Heart right ventricle (tissue), 16 donors: ENCODE results near the gene HIPK4. TPM values are rescaled to one million over a fixed set of nuclear protein-coding genes. Genes with fewer than 3 reads are reported as not detected.

Source experiments
- ATAC-seq, 8 donors: fragments of 200-7000 bp; cut with Tn5 transposase; one replicate each; pipeline ENCODE4 v1.9.1; 2020; ENCODE audit warnings: mild to moderate bottlenecking in 8 of 8, moderate library complexity in 8 of 8, moderate number of reproducible peaks in 1 of 8
- DNase-seq, 2 donors: peaks; one replicate each; pipeline ENCODE4 v3.0.0-alpha.2; 2020
- H3K27ac ChIP-seq, 10 donors: fragments of 200-600 bp; sonication (generic) in 2 of 10; one replicate each; pipeline versions ENCODE4 v1.5.0 to v1.8.0; 2020 to 2022; ENCODE audit warnings: mild to moderate bottlenecking in 3 of 10
- H3K27me3 ChIP-seq, 7 donors: fragments of 200-600 bp; one replicate each; pipeline ENCODE4 v1.8.0; 2021 to 2022; ENCODE audit warnings: mild to moderate bottlenecking in 2 of 7
- H3K36me3 ChIP-seq, 9 donors: fragments of 200-600 bp; sonication (generic) in 1 of 9; one replicate each; pipeline versions ENCODE4 v1.5.0 to v1.8.0; 2020 to 2022; ENCODE audit warnings: mild to moderate bottlenecking in 2 of 9
- H3K4me1 ChIP-seq, 9 donors: fragments of 200-600 bp; sonication (generic) in 1 of 9; one replicate each; pipeline versions ENCODE4 v1.5.0 to v1.8.0; 2020 to 2022; ENCODE audit warnings: mild to moderate bottlenecking in 4 of 9
- H3K4me3 ChIP-seq, 10 donors: fragments of 200-600 bp; sonication (generic) in 2 of 10; one replicate each; pipeline versions ENCODE4 v1.5.0 to v1.8.0; 2020 to 2022; ENCODE audit warnings: mild to moderate bottlenecking in 7 of 10, moderate library complexity in 2 of 10
- H3K9me3 ChIP-seq, 11 donors: fragments of 200-600 bp in 10 of 11; sonication (generic) in 2 of 11; one replicate each; pipeline versions ENCODE4 v1.5.0 to v1.8.0; 2013 to 2022; ENCODE audit warnings: mild to moderate bottlenecking in 2 of 11, control low read depth in 1 of 11, moderate library complexity in 1 of 11
- WGBS, 2 donors: extraction: QIAGEN DNeasy Blood & Tissue Kit; methylation state at CpG; one replicate each; pipeline ENCODE4 v1.1.7; 2013; ENCODE audit warnings: inconsistent platforms in 1 of 2; 5-methylcytosine and 5-hydroxymethylcytosine counted together
- intact Hi-C, 10 donors: fragments of 100-400 bp; cut with DNase I; formaldehyde crosslinking; loops; one replicate each; pipeline versions ENCODE4 v1.11.1 to v1.14.2; 2022
- polyA plus RNA-seq, 2 donors: library from polyadenylated mRNA; stranded (reverse); fragments of 200-250 nt; gene quantifications; one replicate each; pipeline ENCODE4 v1.2.3, GENCODE V29; 2013
- total RNA-seq, 10 donors: library from RNA; stranded (reverse); fragmentation: NEBNext Ultra II Directional in 3 of 10; extraction: Animal tissue kit (Norgen Biotek cat#: 25700) in 3 of 10; gene quantifications; one replicate each; pipeline versions ENCODE4 v1.2.1 to v1.2.4, GENCODE V29; 2021 to 2023
- TF ChIP-seq, protein P1 (sequence below), 9 donors: fragments of 200-600 bp; sonication (generic) in 2 of 9; IDR thresholded peaks; one replicate each; pipeline versions ENCODE4 v1.5.0 to v1.8.0; 2021 to 2022; ENCODE audit warnings: antibody characterized with exemption in 9 of 9, mild to moderate bottlenecking in 5 of 9, moderate library complexity in 1 of 9
- donor health status: Arrhythmogenic right ventricular cardiomyopathy.
- donor health status: ischemic (EF 13 %, LVEDD 7.1; RV severe dilation, severe dysfunction).
- donor health status: healthy with polysubstance abuse.
- donor health status: DM: no; HTN: yes; CAD: no.
- donor health status: DM: no; HTN: no; CAD: no.
- donor health status: ischemic (EF 25% LVEDD 6.9; RV normal size, moderate dysfunction).
- donor health status: ischemic (EF 25% LVEDD 5.7; RV mildly dilated, moderate dysfunction).
- donor health status: healthy.
- donor health status: DM: yes; HTN: yes; CAD: no.
- donor health status: Ischemic cardiomyopathy.
- donor health status: ischemic (EF 35%, LVEDD 5.7; RV mildly dilated, moderate dysfunction).
- donor health status: nonischemic (EF 11% LVEDD 7.7; RV severe dilation, severe dysfunction).
- donor health status: DM: yes; HTN: yes; CAD: no.
- donor health status: PGD.
- donor health status: ischemic (EF 29% LVEDD 5.4; RV normal size, mild dysfunction).
- donor health status: nonischemic (EF 23%, LVEDD 6.1; RV moderate dilation, normal function).

The HIPK4 gene
- total and polyA plus RNA-seq, 12 donors = 0.09 to 0.15 (median 0.10) TPM; not detected in 9

DNA sequence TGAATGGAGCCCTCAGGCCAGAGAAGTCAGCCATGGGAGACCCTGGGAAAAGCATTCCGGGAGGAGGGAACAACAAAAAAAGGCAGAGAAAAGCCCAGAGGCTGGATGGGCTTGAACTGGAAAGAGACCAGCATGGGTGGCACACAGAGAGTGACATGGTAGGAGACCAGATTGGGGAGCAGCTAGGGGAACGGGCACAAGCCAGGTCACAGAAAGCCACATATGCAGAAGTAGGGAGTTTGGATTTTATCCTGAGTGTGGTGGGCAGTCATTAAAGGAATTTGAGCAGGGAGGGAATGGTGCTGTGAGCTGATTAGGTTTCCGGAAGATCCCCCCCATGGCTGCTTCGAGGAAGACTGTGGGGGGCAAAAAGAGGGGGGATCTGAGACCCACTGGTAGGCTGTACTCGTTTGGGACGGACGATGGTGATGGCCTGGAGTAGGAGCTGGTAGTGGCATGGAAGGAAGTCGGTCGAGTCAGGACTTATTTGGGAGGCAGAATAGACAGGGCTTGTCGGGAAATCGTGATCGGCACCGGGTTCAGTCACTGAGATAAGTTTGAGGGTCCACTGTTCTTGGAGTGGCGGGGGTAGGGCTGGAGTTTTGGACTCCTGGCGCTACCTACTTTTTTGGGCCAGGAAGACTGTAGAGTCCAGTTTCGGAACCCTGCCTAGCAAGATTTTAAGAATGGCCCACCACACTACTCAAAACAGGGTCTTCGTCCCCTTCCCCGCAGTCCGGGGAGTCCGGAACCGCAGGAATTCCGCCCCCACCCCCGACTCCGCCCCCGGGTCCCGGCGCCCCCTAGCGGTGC, 34.9 kb upstream of the HIPK4 start:
- ATAC-seq = peak in 3 of 8 donors; percentile 3 to 9 (median 4)
- WGBS, 2 donors = 1% methylated on average over 27 to 28 of the region's 28 CpGs
- no peak for DNase-seq
- Histone ChIP-seq H3K27ac (peak overlapping the region; percentile 93 to 100 (median 98)), H3K4me3 (peak overlapping the region; percentile 66 to 91 (median 82)), H3K36me3 (peaks cover 0 to 21% (median 12%) of the 10 kb centered on the region in 9 donors), H3K27me3 (no peaks in the 10 kb centered on the region), H3K4me1 (peaks cover 5 to 55% (median 43%) of the 10 kb centered on the region in 9 donors), H3K9me3 (no peaks in the 10 kb centered on the region)
- TF ChIP-seq, protein P1, sequence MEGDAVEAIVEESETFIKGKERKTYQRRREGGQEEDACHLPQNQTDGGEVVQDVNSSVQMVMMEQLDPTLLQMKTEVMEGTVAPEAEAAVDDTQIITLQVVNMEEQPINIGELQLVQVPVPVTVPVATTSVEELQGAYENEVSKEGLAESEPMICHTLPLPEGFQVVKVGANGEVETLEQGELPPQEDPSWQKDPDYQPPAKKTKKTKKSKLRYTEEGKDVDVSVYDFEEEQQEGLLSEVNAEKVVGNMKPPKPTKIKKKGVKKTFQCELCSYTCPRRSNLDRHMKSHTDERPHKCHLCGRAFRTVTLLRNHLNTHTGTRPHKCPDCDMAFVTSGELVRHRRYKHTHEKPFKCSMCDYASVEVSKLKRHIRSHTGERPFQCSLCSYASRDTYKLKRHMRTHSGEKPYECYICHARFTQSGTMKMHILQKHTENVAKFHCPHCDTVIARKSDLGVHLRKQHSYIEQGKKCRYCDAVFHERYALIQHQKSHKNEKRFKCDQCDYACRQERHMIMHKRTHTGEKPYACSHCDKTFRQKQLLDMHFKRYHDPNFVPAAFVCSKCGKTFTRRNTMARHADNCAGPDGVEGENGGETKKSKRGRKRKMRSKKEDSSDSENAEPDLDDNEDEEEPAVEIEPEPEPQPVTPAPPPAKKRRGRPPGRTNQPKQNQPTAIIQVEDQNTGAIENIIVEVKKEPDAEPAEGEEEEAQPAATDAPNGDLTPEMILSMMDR (IDR thresholded peaks at IDR 0.05) = peak in 1 of 9 donors; percentile 76
- intact Hi-C loops = loop anchor here in 4 of 10 donors (1.0 to 10.0 kb wide), 7 partner anchors 8 to 177 kb away; partner anchors contain the start of genes C19orf47 (in 3 of the 4), PLD3 (in 3 of the 4), LTBP4 (in 1 of the 4) and SERTAD3 (in 1 of the 4)

GRCh38 chr19:40423938-40424337, 34.0 kb upstream of the HIPK4 start:
- H3K9me3 ChIP-seq = no peaks in the 10 kb centered on the region
- no peak for ATAC-seq
- TF ChIP-seq, protein P1 (IDR thresholded peaks at IDR 0.05) = no peak
- peaks cover 5 to 55% (median 43%) of the 10 kb centered on the region in 9 donors for H3K4me1 ChIP-seq
- no peaks in the 10 kb centered on the region for H3K27me3 ChIP-seq
- peak overlapping the region in 8 of 10 donors; percentile 95 to 100 (median 98) for H3K27ac ChIP-seq
- peaks cover 0 to 21% (median 12%) of the 10 kb centered on the region in 9 donors for H3K36me3 ChIP-seq
- H3K4me3 ChIP-seq = peak overlapping the region in 9 of 10 donors; percentile 66 to 91 (median 84)
- intact Hi-C loops = loop anchor here in 4 of 10 donors (1.0 to 10.0 kb wide), 5 partner anchors 19 to 178 kb away; partner anchors contain the start of genes C19orf47 (in 3 of the 4), PLD3 (in 3 of the 4) and LTBP4 (in 1 of the 4)
- WGBS, 2 donors = 92 to 93% methylated on average over 6 of the region's 6 CpGs
- DNase-seq = no peak

DNA sequence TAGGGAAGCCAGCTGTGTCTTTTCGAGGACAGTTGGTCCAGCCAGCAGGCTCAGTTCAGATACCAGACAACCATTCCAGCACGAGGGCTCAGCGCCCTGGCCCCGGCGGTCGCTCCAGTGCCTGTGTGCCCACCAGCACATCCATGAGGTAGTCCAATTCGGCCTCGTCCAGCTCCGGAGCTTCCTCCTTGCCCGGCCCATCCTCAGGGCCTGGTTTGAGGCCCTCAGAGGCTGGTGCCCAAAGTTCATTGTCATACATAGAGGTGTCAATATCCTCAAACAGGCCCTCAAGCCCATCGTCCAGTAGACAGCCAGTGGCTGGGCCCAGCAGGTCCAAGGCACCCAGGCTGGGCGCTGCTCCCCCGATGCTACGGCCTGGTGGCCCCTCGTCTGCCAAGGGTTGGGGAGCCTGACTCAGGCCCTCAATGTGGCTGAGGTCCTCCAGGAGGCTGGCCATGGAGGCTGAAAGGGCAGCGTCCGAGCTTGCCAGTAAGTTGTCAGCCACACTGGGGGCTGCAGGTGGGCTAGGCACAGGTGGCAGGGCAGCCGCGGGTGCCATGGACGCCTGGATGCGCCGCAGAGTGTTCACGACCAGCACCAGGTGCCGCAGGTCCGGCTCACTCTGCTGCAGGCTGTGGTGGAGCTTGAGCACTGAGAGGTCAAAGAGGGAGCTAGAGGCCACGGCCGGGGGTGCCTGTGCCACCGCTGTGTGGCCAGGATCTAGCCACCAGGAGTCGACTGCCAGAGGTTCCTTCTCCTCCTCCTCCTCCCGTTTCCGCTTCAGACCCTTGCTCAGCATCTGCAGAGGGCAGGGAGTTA, 33.0 kb upstream of the HIPK4 start:
- H3K27me3 ChIP-seq = no peaks in the 10 kb centered on the region
- peaks cover 5 to 55% (median 47%) of the 10 kb centered on the region in 9 donors for H3K4me1 ChIP-seq
- peak overlapping the region in 9 of 10 donors; percentile 3 to 100 (median 98) for H3K27ac ChIP-seq
- intact Hi-C loops = loop anchor here in 3 of 10 donors (1.0 to 10.0 kb wide), 4 partner anchors 18 to 179 kb away; partner anchors contain the start of genes C19orf47 (in 2 of the 3), PLD3 (in 2 of the 3) and LTBP4 (in 1 of the 3)
- H3K36me3 ChIP-seq = peaks cover 0 to 21% (median 12%) of the 10 kb centered on the region in 9 donors
- H3K4me3 ChIP-seq = no peak overlapping the region
- TF ChIP-seq, protein P1 (IDR thresholded peaks at IDR 0.05) = no peak
- no peaks in the 10 kb centered on the region for H3K9me3 ChIP-seq
- no peak for DNase-seq
- 85 to 87% methylated on average over 31 of the region's 31 CpGs for WGBS, 2 donors
- ATAC-seq = no peak
